Activated T-cell treated with anti-CD3 and anti-CD28 coated beads, Interleukin-2, amount 50 U/mL, for 1 hour (primary cell): Measurements from ENCODE around the gene TMEM41A.
"Not testable (repeated sequence)": the region's sequence is repeated elsewhere in the genome, so short reads cannot be mapped to it uniquely, and the experiment has no call there.

ENCODE experiments used
- DNase-seq: peaks from one replicate; pipeline ENCODE4 v3.0.0-alpha.2; 2020

The TMEM41A gene

DNA sequence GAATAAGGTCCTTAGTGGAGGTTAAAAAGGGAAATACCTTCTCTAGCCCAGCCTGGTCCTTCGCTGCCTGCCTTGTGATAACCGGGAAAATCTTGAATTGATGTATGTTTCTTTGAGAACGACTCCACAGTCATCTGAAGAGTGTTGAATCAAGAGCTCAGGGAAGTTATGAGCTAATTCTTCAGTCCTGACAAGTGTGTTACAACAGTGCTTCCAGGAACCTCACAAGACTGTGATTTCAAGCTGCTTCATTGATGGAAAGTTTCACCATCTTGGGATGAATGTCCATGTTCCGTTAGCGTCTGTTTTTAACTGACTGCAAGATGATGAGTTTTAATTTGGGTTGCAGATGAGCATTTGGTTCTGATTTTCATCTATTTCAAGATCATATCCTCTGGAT, 12.4 kb downstream of the TMEM41A start:
- no peak for DNase-seq

DNA sequence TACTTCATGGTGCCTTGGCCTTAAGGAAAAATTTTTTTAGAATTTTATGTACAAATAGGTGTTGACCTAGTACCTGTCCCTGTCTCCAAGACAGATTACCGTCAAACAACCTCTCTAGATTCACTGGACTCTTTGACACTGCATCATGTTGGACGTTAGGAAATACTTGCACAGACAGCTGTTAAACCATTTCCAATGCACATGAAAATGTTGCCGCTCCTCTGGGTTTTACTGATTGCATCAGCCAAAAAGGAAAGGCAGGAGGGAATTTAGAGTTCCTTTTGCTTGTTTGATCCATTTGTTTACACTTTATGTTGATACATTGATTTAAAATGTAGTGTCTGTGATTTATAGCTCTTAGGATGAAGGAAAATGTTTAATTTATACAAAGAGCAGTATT, 14.5 kb downstream of the TMEM41A start:
- no peak for DNase-seq

DNA sequence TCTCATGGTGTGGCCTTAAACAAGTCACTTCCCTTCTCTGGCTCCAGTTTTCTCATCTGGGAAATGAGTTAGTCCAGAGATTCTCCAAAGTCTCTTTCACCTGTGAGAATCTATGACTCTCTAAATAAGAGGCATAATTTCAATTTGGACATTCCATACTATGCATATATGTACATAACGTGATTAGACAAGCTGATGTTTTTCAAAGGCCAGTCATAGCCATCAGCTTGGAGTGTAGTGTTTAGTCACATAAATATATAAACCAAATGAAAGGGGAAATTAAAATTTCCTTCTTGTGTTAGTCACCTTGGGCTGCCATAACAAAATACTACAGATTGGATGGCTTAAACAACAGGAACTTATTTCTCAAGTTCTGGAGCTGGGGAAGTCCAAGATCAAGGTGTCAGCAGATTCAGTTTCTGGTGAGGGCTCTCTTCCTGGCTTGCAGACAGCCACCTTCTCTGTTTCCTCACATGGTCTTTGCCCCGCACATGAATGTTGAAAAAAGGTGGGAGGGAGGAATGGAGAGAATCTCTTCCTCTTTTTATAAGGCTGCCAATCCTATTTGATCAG, 19.4 kb downstream of the TMEM41A start:
- no peak for DNase-seq

DNA sequence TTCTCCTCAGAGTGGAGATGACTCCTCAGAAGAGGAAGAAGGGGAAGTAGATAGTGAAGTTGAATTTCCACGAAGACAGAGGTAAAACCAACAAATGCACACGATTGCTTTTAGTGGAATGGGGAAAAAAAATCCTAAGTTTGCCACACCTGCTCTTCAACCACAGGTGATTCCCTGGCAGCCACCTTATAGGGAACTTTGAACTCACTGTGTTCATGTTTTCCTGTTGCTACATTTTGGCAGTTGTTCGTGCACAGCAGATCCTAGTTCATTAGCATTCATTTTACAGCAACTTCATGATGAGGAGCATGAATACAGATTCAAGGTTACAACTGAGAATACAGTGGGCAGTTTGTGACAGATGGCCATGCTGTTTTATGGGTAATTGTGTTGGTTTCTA, 21.5 kb downstream of the TMEM41A start:
- no peak for DNase-seq

DNA sequence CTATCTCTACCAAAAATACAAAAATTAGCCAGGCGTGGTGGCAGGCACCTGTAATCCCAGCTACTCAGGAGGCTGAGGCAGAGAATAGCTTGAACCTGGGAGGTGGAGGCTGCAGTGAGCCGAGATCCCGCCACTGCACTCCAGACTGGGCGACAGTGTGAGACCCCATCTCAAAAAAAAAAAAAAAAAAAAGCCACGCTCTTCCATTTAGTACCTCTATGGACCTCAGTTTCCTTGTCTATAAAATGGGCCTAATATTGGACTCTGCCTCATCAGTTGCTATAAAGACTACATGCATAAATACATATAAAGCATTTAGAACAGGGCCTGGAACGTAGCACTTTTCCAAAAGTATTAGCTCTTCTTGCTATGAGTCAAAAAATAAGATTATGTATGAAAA, 23.9 kb downstream of the TMEM41A start:
- not testable (repeated sequence) for DNase-seq

DNA sequence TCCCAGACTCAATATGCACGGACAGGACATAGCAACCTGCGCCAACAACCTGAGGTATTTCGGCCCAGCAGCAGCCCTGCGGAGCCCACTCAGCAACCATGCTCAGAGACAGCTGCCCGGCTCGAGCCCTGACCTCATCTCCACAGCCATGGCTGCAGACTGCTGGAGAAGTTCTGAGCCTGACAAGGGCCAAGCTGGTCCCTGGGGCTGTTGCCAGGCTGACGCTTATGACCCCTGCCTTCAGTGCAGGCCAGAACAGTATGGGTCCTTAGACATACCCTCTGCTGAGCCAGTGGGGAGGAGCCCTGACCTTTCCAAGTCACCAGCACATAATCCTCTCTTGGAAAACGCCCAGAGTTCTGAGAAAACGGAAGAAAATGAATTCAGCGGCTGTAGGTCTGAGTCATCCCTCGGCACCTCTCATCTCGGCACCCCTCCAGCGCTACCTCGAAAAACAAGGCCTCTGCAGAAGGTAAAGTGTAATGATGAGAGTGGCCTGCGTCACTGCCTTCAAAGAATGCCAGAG, 25.5 kb downstream of the TMEM41A start:
- DNase-seq, result no peak

DNA sequence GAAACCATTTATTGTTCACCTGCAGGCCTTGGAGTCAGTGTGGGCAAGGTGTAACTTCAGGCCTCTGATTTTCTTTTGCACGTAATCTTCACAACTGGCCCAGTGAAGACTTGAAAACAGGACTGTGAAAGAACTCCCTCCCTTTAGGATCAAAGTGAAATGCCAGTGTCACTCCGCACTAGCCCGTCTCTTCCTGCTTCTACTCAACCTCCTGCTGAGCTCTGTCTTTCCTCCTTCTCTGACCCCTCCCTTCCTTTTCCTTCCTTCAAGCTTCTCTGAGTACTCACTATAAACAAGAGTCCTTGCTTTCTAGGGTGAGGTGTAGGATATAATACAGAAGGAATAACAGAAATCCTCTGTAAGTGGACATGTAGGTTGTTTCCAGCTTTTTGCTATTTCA, 28.5 kb downstream of the TMEM41A start:
- no peak for DNase-seq

DNA sequence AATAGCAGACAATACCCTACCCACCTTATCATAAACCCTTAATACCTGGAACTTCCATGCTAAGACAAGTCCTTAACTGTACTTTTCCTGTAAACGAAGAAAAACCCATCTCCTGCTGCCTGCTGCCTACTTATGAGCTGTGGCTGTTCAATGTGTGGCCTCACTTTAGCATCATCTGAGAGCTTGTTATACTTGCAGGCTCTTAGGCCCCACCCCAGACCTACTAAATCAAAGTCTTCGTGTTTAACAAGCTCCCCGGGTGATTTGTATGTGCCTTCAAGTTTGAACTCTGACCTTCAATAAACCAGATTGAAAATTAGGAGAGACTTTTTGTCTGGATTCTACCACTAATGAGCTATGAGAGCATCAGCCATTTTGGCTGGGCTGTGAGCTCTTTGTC, 29.3 kb downstream of the TMEM41A start:
- DNase-seq, result no peak

DNA sequence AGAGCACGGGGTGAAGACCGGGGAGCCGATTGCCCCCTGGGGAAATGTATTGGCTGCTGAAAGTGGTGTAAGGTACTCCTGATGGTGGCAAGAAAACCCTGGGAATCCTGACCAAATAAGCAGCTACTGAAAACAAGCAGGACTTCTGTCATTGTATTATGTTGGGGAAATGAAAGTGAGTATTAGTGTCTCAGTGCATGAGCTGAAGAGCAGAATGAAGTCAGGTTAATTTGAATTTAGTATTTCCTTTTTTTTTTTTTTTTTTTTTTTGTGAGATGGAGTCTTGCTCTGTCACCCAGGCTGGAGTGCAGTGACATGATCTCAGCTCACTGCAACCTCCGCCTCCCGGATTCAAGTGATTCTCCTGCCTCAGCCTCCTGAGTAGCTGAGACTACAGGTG, 32.7 kb downstream of the TMEM41A start:
- not testable (repeated sequence) for DNase-seq

DNA sequence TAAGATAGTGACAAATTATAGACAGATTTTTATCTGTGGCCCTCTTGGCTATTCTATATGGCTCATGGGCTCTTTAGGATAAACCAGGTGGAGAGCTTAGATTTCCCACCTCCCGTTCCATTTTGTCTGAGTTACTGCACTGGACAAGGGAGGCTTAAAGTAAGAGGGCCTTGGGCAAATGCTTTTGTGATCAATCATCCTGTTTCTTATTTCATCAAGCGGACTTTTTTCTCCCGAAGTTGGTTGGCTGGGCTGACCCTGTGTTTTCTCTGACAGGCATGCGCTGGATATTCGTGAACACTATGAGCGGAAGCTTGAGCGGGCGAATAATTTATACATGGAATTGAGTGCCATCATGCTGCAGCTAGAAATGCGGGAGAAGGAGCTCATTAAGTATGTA, 33.4 kb downstream of the TMEM41A start:
- DNase-seq, result no peak

DNA sequence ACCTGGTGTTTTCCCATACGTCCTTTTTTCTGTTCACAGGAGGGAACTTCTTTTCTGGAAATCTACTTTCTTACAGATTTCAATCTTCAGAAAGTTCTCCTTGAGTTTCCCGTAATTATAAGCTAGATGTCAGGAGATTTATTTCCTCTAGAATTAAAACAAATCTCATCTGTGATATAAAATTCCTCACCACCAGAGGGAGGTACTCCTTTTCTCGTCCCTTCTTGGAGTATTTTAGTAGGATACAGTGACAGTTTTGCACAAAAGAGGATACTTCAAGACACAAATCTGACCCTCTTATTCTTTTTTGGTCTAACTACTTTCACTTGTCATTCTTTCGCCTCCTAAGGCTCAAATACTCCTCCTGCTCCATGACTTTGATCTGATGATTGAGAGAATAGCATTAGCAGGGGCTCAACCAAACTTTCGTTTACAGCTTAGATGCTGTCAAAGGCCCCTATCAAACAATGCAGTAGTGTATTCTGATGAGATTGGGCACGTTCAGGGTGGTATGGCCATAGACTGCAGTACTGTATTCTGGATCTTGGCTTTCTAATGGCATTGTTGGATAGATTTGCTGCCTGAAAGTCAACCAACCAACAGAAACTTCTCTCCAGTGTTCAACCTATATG, 38.0 kb downstream of the TMEM41A start:
- no peak for DNase-seq

DNA sequence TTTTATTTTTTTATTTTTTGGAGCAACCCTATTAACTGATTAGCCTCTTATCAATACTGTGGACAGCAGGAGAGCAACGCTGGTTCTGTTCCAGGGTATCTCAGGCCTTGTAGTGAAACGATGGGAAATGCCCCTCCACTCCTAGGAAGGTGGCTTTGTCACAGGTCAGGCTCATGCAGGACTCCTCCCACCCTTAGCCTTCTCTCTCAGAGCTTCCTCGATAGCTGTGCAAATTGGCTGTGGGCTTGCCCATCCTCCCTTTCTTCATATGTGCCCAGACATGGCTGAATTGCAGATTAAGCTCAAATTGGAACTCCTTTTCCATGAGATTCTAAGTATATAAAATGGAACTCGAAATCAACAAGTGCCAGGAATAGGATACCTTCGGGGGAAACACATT, 38.5 kb downstream of the TMEM41A start:
- DNase-seq, result no peak

DNA sequence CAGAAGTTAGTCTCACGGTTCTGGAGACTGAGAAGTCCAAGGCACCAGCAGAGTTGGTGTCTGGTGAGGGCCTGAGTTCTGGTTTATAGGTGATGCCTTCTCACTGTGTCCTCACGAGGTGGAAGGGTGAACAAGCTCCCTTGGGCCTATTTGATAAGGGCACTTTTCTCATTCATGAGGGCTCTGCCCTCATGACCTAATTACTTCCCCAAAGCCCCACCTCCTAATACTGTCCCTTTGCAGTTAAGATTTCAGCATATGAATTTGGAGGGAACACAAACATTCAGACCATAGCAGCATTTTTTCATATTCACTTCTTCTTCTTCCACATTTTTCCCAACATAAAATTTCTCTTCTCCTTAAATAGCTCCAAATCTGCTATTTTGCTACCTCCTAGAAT, 41.5 kb downstream of the TMEM41A start:
- no peak for DNase-seq

DNA sequence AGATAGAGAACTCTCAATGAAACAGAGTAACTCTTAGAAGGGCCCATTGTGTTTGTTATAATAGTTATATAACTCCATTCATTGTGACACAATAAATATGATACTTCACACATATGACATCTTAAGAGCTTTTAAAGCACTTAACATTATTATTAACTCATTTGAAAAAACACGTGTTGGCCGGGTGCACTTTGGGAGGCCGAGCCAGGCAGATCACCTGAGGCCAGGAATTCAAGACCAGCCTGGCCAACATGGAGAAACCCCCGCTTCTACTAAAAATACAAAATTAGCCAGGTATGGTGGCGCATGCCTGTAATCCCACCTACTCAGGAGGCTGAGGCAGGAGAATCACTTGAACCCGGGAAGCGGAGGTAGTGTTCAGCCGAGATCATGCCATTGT, 47.4 kb downstream of the TMEM41A start:
- not testable (repeated sequence) for DNase-seq

DNA sequence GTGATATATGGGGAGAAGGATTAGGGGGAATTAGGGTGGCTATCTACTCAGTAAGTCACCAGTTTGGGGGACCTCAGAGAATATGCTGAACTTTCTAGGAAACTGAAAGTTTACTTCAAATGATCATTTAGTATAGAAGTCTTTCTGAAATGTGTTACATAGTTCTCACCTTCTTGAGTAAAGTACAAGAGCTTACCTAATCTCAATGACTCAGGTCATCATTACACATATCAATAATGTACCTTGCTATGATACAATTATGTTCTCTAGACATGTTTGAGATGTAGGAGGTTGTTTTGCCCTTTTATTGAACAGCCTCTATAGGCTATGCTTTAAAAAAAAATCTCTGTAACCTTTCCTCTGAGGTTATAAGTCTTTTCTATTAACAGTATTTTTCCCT, 50.7 kb downstream of the TMEM41A start:
- DNase-seq, result no peak

DNA sequence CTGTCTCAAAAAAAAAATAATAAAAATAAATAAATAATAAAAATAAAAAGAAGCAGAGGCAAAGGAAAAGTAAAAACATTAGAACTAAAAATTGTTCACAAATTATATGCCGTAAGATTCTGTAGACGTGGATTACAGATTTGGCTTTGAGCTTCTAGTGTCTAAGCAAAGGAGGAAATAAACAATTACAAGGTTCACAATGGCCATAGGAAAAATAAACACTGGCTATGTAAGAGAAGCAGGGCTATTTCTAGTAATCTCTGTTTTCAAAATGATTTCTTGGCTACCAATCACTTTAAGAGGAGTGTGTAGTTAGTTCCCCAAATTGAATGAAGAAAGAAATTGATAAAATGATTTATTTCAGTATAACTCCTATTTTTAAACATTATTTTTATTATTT, 54.5 kb downstream of the TMEM41A start:
- DNase-seq, result no peak

DNA sequence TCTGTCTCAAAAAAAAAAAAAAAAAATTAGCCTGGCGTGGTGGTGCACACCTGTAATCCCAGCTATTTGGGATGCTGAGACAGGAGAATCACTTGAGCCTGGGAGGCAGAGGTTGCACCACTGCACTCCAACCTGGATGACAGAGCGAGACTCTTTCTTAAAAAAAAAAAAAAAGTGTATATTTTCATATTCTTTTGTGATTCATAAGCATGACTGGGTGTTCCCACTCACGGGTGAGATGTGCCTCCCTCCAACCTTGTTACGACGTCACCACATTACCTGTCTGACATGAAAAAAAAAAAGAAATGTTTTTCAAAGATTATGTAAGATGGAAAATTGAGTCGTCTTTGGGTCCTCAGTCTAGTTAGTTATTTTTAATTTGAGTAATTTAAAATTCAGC, 56.8 kb downstream of the TMEM41A start:
- no peak for DNase-seq

DNA sequence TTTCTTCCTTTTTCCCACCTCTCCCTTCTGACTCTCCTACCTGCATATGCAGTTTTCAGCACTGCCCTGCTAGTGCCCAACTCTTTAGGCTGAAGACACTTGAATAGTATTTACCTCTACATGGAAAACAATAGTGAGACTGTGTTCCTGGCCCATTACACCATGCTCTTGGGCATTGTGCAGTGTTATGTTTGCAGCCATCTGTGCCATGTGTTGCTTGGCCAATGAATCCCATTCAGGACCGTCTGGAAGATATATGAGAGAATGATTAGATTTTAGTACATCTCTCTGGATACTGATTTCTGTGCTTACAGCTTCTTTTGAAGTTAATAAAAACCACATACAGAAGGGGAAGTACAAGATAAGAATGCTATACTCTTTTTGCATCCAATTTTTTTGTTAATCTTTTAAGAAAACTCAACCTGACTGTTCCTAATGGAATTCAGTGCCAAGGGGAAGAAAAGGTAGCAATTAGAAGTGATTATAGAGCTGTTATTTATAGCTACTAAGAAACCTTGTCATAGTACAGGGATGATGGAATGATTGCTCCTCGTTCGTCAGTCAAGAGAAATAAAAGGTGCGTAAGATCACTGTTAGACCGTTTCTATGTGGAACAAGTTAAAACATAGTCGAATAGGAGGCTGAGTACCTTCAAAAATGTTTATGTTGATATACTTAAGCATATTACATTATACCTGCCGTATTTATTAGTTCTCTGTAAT, 58.9 kb downstream of the TMEM41A start:
- DNase-seq, result no peak
